Coronary artery (tissue), 2 donors: Measurements from ENCODE around the gene PARP8.
"Not testable (repeated sequence)": the region's sequence is repeated elsewhere in the genome, so short reads cannot be mapped to it uniquely, and the experiment has no call there.

ENCODE experiments used
- DNase-seq: peaks from one replicate; pipeline ENCODE4 v3.0.0-alpha.2; 2017; ENCODE audit warnings: low spot score
- H3K27ac ChIP-seq, 2 donors: fragments of 200-600 bp; sonication (generic); one replicate each; pipeline ENCODE4 v1.5.1; 2016 to 2019
- H3K4me3 ChIP-seq: fragments of 200-600 bp; sonication (generic); 2 replicates; pipeline ENCODE4 v1.5.1; 2016; ENCODE audit warnings: mild to moderate bottlenecking, moderate library complexity
- TF ChIP-seq, protein P1 (sequence below): fragments of 200-600 bp; sonication (generic); IDR thresholded peaks from one replicate; pipeline ENCODE4 v1.5.1; 2019; ENCODE audit warnings: antibody characterized with exemption

PARP8 gene

DNA sequence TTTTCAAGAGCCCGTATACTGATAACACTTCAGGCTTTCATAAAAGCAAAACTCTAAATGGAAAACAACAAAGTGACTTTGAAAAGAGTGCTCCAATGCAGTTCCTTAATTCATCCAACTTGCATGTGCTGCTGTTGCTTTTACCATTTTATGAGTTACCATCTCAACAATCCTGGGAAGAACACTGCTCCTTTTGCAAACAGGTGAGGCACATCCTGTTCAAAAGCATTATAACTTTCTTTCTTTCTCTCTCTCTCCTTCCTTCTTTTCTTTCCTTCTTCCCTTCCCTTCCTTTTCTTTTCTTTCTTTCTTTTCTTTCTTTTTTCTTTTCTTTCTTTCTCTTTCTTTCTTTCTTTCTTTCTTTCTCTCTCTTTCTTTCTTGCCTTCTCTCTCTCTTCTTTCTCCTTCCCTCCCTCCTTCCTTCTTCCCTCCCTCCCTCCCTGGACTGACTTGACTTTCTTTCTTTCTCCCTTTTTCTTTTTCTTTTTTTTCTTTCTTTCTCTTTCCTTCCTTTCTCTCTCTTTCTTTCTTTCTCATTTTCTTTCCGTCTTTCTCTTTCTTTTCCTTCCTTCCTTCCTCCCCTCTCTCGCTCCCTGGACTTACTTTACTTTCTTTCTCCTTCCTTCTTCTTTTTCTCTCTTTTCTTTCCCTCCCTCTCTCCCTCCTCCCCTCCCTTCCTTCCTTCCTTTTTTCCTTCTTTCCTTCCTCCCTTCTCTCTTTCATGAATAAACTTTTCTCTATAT is 11.2 kb upstream of the PARP8 start:
- no peak overlapping the region for H3K27ac ChIP-seq
- DNase-seq = no peak

DNA sequence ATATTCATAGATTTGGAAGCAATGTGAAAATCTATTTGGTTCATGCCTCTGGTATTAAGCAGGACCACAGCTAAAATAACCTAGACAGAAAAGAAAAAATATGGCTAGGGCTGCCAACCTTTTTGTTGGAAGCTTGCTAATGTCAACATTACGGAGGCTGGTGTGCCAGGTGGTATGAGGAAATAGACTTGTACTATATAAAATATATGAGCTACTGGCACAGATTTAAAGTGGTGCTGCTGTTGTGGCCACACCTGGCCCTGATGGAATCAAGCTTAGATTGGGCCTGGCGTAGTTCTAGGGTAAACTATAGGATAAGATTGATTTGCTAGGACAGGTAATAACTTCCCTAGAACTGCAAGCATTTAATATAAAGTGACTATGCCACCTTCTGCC is 10.6 kb upstream of the PARP8 start:
- no peak overlapping the region for H3K4me3 ChIP-seq
- TF ChIP-seq, protein P1, sequence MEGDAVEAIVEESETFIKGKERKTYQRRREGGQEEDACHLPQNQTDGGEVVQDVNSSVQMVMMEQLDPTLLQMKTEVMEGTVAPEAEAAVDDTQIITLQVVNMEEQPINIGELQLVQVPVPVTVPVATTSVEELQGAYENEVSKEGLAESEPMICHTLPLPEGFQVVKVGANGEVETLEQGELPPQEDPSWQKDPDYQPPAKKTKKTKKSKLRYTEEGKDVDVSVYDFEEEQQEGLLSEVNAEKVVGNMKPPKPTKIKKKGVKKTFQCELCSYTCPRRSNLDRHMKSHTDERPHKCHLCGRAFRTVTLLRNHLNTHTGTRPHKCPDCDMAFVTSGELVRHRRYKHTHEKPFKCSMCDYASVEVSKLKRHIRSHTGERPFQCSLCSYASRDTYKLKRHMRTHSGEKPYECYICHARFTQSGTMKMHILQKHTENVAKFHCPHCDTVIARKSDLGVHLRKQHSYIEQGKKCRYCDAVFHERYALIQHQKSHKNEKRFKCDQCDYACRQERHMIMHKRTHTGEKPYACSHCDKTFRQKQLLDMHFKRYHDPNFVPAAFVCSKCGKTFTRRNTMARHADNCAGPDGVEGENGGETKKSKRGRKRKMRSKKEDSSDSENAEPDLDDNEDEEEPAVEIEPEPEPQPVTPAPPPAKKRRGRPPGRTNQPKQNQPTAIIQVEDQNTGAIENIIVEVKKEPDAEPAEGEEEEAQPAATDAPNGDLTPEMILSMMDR = no peak
- DNase-seq = no peak
- H3K27ac ChIP-seq = no peak overlapping the region

More for the DNA sequence above, 11.2 kb upstream of the PARP8 start:
- H3K4me3 ChIP-seq = no peak overlapping the region
- TF ChIP-seq, protein P1 = no peak

DNA sequence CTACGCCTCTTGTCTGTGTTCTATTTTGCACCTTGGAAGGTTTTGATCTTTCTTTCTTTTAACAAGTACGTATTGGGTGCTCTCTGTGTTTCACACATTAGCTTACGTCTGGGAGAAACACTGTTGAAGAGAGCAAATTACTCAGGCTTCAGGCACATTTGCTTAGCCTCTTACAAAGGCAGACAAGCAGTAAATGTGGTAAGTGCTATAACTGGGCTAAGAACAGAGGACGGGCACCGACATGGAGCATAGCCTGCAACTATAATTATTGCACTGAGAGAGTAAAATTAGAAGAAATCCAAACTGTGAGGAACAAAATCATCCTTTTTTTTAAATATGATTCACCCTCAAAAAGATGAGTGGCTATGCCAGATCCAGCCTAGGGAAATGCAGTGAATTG is 9.4 kb upstream of the PARP8 start:
- no peak for DNase-seq
- Histone ChIP-seq H3K4me3 (no peak overlapping the region), H3K27ac (no peak overlapping the region)
- TF ChIP-seq, protein P1 = no peak

DNA sequence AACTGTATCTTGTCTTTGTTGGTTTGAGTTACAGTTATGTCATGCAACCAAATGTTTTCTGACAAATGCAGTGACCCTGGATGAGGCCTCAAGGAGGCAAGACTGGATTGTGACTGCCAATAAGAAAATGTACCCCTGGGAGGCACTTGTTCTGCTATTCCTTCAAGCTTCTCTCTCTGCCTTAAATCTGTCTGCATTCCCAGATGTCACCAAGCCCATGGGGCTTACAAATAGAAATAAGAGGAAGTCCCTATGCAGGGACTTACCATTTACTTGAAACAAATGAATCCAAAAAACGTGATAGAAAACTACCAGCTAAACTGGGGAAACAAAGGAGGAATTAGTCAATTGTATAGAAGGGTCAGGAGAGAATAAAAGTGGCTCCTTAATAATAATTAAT is 8.2 kb upstream of the PARP8 start:
- no peak for DNase-seq
- Histone ChIP-seq H3K27ac (no peak overlapping the region), H3K4me3 (no peak overlapping the region)
- TF ChIP-seq, protein P1 = no peak

DNA sequence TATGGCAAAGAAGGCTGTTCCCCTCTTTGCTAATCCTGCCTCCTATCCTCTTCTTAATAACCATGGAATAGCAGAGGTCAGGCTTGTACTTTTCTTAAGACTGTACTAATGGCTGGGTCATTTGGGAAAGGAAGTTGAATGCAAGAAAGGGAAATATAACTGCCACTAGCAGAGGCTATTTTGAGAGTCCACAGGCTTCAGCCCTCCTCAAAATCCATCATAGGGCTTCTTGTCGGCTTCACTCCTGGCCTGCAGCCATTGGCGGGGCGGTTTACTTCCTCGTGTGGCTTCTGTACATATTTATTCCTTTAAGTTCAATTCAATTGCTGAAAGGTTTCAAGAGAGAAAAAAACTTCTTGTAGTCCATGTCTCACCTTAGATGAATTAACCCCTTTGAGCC is 2.8 kb upstream of the PARP8 start:
- no peak overlapping the region for H3K27ac ChIP-seq
- no peak for DNase-seq
- H3K4me3 ChIP-seq = no peak overlapping the region

DNA sequence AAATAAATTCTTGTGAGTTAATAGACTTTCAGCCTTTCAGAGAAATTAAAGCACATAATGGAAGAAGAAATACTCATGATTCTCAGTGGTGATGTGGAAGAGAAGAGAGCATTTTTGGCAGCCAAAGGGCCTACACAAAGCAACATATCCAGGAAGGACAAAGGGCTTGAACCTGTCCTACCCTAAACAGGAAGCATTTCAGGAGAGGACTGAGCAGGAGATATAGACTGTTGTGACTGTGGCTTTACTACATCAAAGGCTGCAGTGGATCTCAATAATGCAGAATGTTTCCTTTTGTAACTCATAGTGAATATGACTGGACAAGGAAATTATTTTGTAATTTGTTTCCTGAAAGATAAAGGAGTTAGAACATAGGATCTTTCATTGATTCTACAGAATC is 1.3 kb upstream of the PARP8 start:
- Histone ChIP-seq H3K4me3 (no peak overlapping the region), H3K27ac (no peak overlapping the region)
- no peak for DNase-seq
- TF ChIP-seq, protein P1 = no peak

More for the DNA sequence above, 2.8 kb upstream of the PARP8 start:
- TF ChIP-seq, protein P1 = no peak

DNA sequence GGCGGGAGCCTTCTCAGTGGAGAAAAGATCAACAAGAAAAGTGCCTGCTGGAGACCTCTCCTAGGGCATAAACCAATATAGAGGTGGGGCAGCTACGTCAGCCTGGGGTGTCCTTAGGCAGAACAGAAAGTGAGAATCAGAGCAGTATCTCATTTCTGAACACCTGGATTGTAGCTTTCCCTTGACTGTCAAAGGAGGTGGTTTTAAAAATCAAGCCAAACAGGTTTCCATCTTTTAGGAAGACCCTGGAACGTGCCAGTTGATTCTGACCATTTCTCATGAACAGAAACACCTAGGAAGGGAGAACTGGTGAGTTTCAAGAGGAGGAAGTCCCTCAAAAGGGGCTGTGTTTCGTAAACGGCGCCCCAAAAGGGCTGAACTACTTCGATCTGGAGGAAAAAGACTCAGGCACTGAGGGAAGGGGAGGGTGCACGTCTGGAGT is 655 bp upstream of the PARP8 start:
- DNase-seq = not testable (repeated sequence)
- H3K4me3 ChIP-seq = peak overlapping the region; percentile 98
- H3K27ac ChIP-seq = peak overlapping the region; percentile 91 to 95
